HEK293T (cell line): ENCODE results near the gene KAT2B.

ENCODE experiments used
- ARNT ChIP-seq: fragments of 450-650 bp; IDR thresholded peaks from 2 replicates; pipeline ENCODE4 v1.6.1; 2017; ENCODE audit warnings: mild to moderate bottlenecking
- BHLHE40 ChIP-seq: fragments of 450-650 bp; IDR thresholded peaks from 2 replicates; pipeline ENCODE4 v1.6.1; 2016; ENCODE audit warnings: mild to moderate bottlenecking, moderate library complexity, borderline replicate concordance
- CTBP1 ChIP-seq: fragments of 450-650 bp; IDR thresholded peaks from 2 replicates; pipeline ENCODE4 v1.6.1; 2016; ENCODE audit warnings: borderline replicate concordance
- FOXA1 ChIP-seq: fragments of 450-650 bp; IDR thresholded peaks from 2 replicates; pipeline ENCODE4 v1.6.1; 2016; ENCODE audit warnings: mild to moderate bottlenecking
- FOXK2 ChIP-seq: fragments of 450-650 bp; IDR thresholded peaks from 2 replicates; pipeline ENCODE4 v1.6.1; 2016; ENCODE audit warnings: mild to moderate bottlenecking
- FOXM1 ChIP-seq: fragments of 450-650 bp; IDR thresholded peaks from 2 replicates; pipeline ENCODE4 v1.6.1; 2017; ENCODE audit warnings: mild to moderate bottlenecking, borderline replicate concordance
- HDGF ChIP-seq: fragments of 450-650 bp; IDR thresholded peaks from 2 replicates; pipeline ENCODE4 v1.6.1; 2017; ENCODE audit warnings: antibody characterized with exemption, borderline replicate concordance
- L3MBTL2 ChIP-seq: fragments of 450-650 bp; conservative IDR thresholded peaks from 2 replicates; pipeline ENCODE4 v1.6.1; 2016; ENCODE audit warnings: mild to moderate bottlenecking
- NFRKB ChIP-seq: fragments of 450-650 bp; IDR thresholded peaks from 2 replicates; pipeline ENCODE4 v1.6.1; 2016; ENCODE audit warnings: mild to moderate bottlenecking, moderate library complexity
- SP1 ChIP-seq: fragments of 450-650 bp; IDR thresholded peaks from 2 replicates; pipeline ENCODE4 v1.6.1; 2017
- SUZ12 ChIP-seq: fragments of 450-650 bp; IDR thresholded peaks from 2 replicates; pipeline ENCODE4 v1.6.1; 2016; ENCODE audit warnings: mild to moderate bottlenecking
- TARDBP ChIP-seq: fragments of 450-650 bp; IDR thresholded peaks from 2 replicates; pipeline ENCODE4 v1.6.1; 2016
- ZNF384 ChIP-seq: fragments of 450-650 bp; IDR thresholded peaks from 2 replicates; pipeline ENCODE4 v1.6.1; 2016
- TF ChIP-seq, protein P1 (sequence below): fragments of 450-650 bp; IDR thresholded peaks from 2 replicates; pipeline ENCODE4 v1.6.1; 2016

DNA sequence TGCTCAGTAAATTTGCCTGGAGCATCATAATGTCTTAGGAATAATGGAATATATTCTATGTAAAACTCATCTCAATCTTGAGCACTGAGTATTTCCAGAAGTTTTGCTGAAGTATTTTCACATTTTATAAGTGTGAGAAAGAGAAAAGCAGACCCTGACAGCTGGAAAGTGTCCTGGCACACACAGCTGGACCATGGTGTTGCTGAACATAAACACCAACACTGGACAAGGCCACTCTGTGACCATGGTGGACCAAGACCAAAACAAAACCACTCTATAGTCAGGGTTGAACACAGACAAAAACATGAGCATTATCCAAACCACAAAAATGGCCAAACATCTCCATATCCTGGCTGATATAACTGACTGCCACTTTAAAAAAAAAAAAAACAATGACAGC is 160.9 kb downstream of the KAT2B start:
- no peak for TF ChIP-seq BHLHE40
- TF ChIP-seq TARDBP = no peak
- TF ChIP-seq ARNT = no peak
- TF ChIP-seq SUZ12 = no peak
- TF ChIP-seq L3MBTL2 = no peak
- no peak for TF ChIP-seq SP1
- TF ChIP-seq FOXK2 = no peak
- no peak for TF ChIP-seq FOXM1
- TF ChIP-seq, protein P1, sequence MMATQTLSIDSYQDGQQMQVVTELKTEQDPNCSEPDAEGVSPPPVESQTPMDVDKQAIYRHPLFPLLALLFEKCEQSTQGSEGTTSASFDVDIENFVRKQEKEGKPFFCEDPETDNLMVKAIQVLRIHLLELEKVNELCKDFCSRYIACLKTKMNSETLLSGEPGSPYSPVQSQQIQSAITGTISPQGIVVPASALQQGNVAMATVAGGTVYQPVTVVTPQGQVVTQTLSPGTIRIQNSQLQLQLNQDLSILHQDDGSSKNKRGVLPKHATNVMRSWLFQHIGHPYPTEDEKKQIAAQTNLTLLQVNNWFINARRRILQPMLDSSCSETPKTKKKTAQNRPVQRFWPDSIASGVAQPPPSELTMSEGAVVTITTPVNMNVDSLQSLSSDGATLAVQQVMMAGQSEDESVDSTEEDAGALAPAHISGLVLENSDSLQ = no peak
- TF ChIP-seq CTBP1 = no peak
- no peak for TF ChIP-seq HDGF
- no peak for TF ChIP-seq ZNF384
- no peak for TF ChIP-seq NFRKB
- TF ChIP-seq FOXA1 = no peak
